WTC11 (cell line): ENCODE results near the gene SNX3. TPM values are rescaled to one million over a fixed set of nuclear protein-coding genes. Genes with fewer than 3 reads are reported as not detected.

Source experiments
- ATAC-seq: fragments of 200-7000 bp; cut with Tn5 transposase; 2 replicates; pipeline ENCODE4 v1.10.0; 2021; ENCODE audit warnings: mild to moderate bottlenecking, moderate library complexity
- CTCF ChIA-PET: fragments of 300-600 bp; sonication (Branson Sonifier 250); formaldehyde crosslinking; loops from one replicate; lab custom pipeline; 2021; ENCODE audit warnings: antibody characterized with exemption; lab: Charles Lee
- POLR2A ChIA-PET: fragments of 350-600 bp; sonication (Branson Sonifier 250); formaldehyde crosslinking; loops from one replicate; lab custom pipeline; 2021; ENCODE audit warnings: antibody characterized with exemption; lab: Charles Lee
- DNase-seq: peaks from one replicate; pipeline ENCODE4 v3.0.0; 2021; ENCODE audit warnings: low spot score
- H3K27ac Mint-ChIP-seq: 2 replicates; pipeline ENCODE4 v1.8.0; 2021; ENCODE audit warnings: mixed read lengths
- H3K27me3 Mint-ChIP-seq: 2 replicates; pipeline ENCODE4 v1.8.0; 2021; ENCODE audit warnings: low read depth, mild to moderate bottlenecking, moderate library complexity, mixed read lengths
- H3K36me3 Mint-ChIP-seq: 2 replicates; pipeline ENCODE4 v1.8.0; 2021; ENCODE audit warnings: mixed read lengths
- H3K4me1 Mint-ChIP-seq: 2 replicates; pipeline ENCODE4 v1.8.0; 2022; ENCODE audit warnings: mixed read lengths
- H3K4me3 Mint-ChIP-seq: 2 replicates; pipeline ENCODE4 v1.8.0; 2021; ENCODE audit warnings: mild to moderate bottlenecking, moderate library complexity, mixed read lengths
- H3K9me3 Mint-ChIP-seq: 2 replicates; pipeline ENCODE4 v1.8.0; 2021; ENCODE audit warnings: mixed read lengths
- AR ChIP-seq: fragments of 250-450 bp; sonication (Bioruptor Pico); IDR thresholded peaks from 2 replicates; pipeline ENCODE4 v1.9.0; 2021; ENCODE audit warnings: mild to moderate bottlenecking
- CDX4 ChIP-seq: fragments of 250-450 bp; sonication (Bioruptor Pico); IDR thresholded peaks from 2 replicates; pipeline ENCODE4 v1.9.0; 2021; ENCODE audit warnings: moderate library complexity, mild to moderate bottlenecking, inconsistent platforms, borderline replicate concordance
- ERG ChIP-seq: fragments of 250-450 bp; sonication (Bioruptor Pico); IDR thresholded peaks from 2 replicates; pipeline ENCODE4 v1.8.0; 2021; ENCODE audit warnings: mild to moderate bottlenecking
- ETV6 ChIP-seq: sonication (generic); formaldehyde crosslinking; IDR thresholded peaks from 2 replicates; pipeline ENCODE4 v1.8.1; 2022; ENCODE audit warnings: mild to moderate bottlenecking, missing genetic modification reagents
- NR2C2 ChIP-seq: sonication (generic); formaldehyde crosslinking; IDR thresholded peaks from 2 replicates; pipeline ENCODE4 v1.8.0; 2022; ENCODE audit warnings: mild to moderate bottlenecking, missing genetic modification reagents
- RELA ChIP-seq: sonication (generic); formaldehyde crosslinking; IDR thresholded peaks from 2 replicates; pipeline ENCODE4 v1.8.1; 2022; ENCODE audit warnings: missing genetic modification reagents, mild to moderate bottlenecking, borderline replicate concordance
- ZNF138 ChIP-seq: sonication (generic); formaldehyde crosslinking; conservative IDR thresholded peaks from 2 replicates; pipeline ENCODE4 v1.8.1; 2022; ENCODE audit warnings: mild to moderate bottlenecking, moderate library complexity, missing genetic modification reagents
- ZNF396 ChIP-seq: fragments of 250-450 bp; sonication (Bioruptor Pico); IDR thresholded peaks from 2 replicates; pipeline ENCODE4 v1.8.0; 2021; ENCODE audit warnings: mild to moderate bottlenecking, moderate library complexity, borderline replicate concordance
- total RNA-seq: library from RNA; stranded (reverse); gene quantifications from 3 replicates; pipeline ENCODE4 v1.2.3, GENCODE V29; 2021
- TF ChIP-seq, protein P1 (sequence below): fragments of 250-450 bp; sonication (Bioruptor Pico); IDR thresholded peaks from 2 replicates; pipeline ENCODE4 v1.9.0; 2021; ENCODE audit warnings: mild to moderate bottlenecking
- TF ChIP-seq, protein P2 (sequence below): sonication (generic); formaldehyde crosslinking; conservative IDR thresholded peaks from 2 replicates; pipeline ENCODE4 v1.8.1; 2022; ENCODE audit warnings: mild to moderate bottlenecking, missing genetic modification reagents
- TF ChIP-seq, protein P3 (sequence below): sonication (generic); formaldehyde crosslinking; IDR thresholded peaks from 2 replicates; pipeline ENCODE4 v1.8.1; 2023; ENCODE audit warnings: mild to moderate bottlenecking, missing genetic modification reagents
- TF ChIP-seq, protein P4 (sequence below): sonication (generic); formaldehyde crosslinking; IDR thresholded peaks from 2 replicates; pipeline ENCODE4 v1.8.1; 2022; ENCODE audit warnings: missing genetic modification reagents, borderline replicate concordance
- TF ChIP-seq, protein P5 (sequence below): sonication (generic); formaldehyde crosslinking; IDR thresholded peaks from 2 replicates; pipeline ENCODE4 v1.8.0; 2022; ENCODE audit warnings: missing genetic modification reagents
- TF ChIP-seq, protein P6 (sequence below): sonication (generic); formaldehyde crosslinking; IDR thresholded peaks from 2 replicates; pipeline ENCODE4 v1.8.1; 2023; ENCODE audit warnings: mild to moderate bottlenecking, missing genetic modification reagents

Gene SNX3
- total RNA-seq, 1 experiment from 2014 or later = 66.1 TPM

DNA sequence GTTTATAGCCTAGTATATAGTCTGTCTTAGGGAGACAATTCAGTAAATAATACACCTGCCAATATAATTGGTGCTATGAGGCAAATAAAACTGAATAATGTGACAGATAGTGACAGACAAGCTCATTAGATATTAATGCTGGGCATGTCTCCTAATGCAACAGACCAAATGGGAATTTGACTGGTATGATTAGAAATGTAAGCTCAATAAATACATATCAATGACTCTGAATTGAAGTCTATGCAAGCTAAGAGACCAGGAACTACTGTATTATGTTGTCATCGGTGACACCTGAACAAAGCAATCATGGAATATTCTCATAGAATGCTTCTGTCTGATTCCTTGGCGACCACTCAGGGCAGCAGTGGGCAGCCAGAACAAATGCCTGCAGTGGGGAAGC, 2.5 kb upstream of the SNX3 start:
- no peaks in the 10 kb centered on the region for H3K36me3 Mint-ChIP-seq
- H3K4me3 Mint-ChIP-seq = no peak overlapping the region
- POLR2A ChIA-PET = no interaction called here
- ATAC-seq = no peak
- no peaks in the 10 kb centered on the region for H3K27me3 Mint-ChIP-seq
- peaks cover 4% of the 10 kb centered on the region for H3K4me1 Mint-ChIP-seq
- TF ChIP-seq ZNF396 (CRISPR knock-in tag) (no peak), CDX4 (CRISPR knock-in tag) (no peak), NR2C2 (CRISPR knock-in tag) (no peak), AR (CRISPR knock-in tag) (no peak), ERG (no peak), ETV6 (CRISPR knock-in tag) (no peak), RELA (no peak)
- TF ChIP-seq, protein P1, sequence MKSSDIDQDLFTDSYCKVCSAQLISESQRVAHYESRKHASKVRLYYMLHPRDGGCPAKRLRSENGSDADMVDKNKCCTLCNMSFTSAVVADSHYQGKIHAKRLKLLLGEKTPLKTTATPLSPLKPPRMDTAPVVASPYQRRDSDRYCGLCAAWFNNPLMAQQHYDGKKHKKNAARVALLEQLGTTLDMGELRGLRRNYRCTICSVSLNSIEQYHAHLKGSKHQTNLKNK (CRISPR knock-in tag) = no peak
- TF ChIP-seq, protein P2, sequence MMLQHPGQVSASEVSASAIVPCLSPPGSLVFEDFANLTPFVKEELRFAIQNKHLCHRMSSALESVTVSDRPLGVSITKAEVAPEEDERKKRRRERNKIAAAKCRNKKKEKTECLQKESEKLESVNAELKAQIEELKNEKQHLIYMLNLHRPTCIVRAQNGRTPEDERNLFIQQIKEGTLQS (CRISPR knock-in tag) = no peak
- TF ChIP-seq, protein P3, sequence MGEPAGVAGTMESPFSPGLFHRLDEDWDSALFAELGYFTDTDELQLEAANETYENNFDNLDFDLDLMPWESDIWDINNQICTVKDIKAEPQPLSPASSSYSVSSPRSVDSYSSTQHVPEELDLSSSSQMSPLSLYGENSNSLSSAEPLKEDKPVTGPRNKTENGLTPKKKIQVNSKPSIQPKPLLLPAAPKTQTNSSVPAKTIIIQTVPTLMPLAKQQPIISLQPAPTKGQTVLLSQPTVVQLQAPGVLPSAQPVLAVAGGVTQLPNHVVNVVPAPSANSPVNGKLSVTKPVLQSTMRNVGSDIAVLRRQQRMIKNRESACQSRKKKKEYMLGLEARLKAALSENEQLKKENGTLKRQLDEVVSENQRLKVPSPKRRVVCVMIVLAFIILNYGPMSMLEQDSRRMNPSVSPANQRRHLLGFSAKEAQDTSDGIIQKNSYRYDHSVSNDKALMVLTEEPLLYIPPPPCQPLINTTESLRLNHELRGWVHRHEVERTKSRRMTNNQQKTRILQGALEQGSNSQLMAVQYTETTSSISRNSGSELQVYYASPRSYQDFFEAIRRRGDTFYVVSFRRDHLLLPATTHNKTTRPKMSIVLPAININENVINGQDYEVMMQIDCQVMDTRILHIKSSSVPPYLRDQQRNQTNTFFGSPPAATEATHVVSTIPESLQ (CRISPR knock-in tag) = no peak
- TF ChIP-seq, protein P4, sequence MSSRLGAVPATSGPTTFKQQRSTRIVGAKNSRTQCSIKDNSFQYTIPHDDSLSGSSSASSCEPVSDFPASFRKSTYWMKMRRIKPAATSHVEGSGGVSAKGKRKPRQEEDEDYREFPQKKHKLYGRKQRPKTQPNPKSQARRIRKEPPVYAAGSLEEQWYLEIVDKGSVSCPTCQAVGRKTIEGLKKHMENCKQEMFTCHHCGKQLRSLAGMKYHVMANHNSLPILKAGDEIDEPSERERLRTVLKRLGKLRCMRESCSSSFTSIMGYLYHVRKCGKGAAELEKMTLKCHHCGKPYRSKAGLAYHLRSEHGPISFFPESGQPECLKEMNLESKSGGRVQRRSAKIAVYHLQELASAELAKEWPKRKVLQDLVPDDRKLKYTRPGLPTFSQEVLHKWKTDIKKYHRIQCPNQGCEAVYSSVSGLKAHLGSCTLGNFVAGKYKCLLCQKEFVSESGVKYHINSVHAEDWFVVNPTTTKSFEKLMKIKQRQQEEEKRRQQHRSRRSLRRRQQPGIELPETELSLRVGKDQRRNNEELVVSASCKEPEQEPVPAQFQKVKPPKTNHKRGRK (CRISPR knock-in tag) = no peak
- TF ChIP-seq, all 79 proteins: peak for 0
- Mint-ChIP-seq H3K27ac (no peak overlapping the region), H3K9me3 (no peaks in the 10 kb centered on the region)
- no peak for DNase-seq
- CTCF ChIA-PET = no interaction called here

DNA sequence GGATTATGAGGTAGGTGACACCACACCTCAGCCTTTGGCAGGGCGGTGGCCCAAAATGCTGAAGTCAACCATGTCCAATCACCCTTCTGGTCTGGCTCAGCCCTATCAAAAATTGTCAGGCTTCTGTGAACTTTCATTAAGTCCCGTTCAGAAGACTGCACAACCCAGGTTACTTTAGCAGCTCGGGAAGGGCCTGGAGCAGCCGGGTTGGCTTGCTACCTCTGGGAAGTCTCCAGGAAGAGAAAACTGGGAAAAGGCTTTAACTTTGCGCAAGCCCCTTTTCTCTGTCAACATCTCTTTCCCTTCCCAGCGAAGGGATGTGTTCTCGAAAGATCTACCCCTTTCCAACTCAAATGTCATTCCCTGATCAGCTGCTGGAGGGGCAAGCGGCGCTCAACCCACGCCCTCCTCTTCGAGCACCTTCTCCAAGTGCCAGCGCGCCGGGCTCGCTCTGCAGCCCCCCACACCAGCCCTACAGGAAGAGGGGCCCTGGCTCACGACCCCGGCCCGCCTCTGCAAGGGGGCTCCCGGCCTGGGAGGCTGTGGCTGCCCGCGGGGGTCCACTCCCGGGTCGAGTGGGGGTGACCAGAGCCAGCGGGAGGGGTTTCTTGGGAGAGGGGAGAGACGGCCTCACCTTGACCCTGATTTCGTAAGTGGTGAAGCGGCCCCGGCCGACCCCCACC, 573 bp downstream of the SNX3 start:
- POLR2A ChIA-PET = interaction anchor here (0.9 to 1.9 kb wide), 5 partner anchors 9 to 91 kb away, joined by 3 to 11 read pairs (median 3); partner anchors contain the start of gene AFG1L

More for the DNA sequence above, 573 bp downstream of the SNX3 start:
- DNase-seq (peak; percentile 45), ATAC-seq (peak; percentile 15)
- CTCF ChIA-PET = interaction anchor here (1.0 to 2.0 kb wide), 4 partner anchors 12 to 233 kb away, joined by 3 to 9 read pairs (median 8); no protein-coding TSS in a partner anchor
- Mint-ChIP-seq H3K4me3 (peak overlapping the region; percentile 92), H3K27ac (peak overlapping the region; percentile 57; the same call in 1 of the 2 replicates), H3K4me1 (peaks cover 4% of the 10 kb centered on the region), H3K36me3 (no peaks in the 10 kb centered on the region), H3K27me3 (no peaks in the 10 kb centered on the region), H3K9me3 (no peaks in the 10 kb centered on the region)
- TF ChIP-seq, protein P5, sequence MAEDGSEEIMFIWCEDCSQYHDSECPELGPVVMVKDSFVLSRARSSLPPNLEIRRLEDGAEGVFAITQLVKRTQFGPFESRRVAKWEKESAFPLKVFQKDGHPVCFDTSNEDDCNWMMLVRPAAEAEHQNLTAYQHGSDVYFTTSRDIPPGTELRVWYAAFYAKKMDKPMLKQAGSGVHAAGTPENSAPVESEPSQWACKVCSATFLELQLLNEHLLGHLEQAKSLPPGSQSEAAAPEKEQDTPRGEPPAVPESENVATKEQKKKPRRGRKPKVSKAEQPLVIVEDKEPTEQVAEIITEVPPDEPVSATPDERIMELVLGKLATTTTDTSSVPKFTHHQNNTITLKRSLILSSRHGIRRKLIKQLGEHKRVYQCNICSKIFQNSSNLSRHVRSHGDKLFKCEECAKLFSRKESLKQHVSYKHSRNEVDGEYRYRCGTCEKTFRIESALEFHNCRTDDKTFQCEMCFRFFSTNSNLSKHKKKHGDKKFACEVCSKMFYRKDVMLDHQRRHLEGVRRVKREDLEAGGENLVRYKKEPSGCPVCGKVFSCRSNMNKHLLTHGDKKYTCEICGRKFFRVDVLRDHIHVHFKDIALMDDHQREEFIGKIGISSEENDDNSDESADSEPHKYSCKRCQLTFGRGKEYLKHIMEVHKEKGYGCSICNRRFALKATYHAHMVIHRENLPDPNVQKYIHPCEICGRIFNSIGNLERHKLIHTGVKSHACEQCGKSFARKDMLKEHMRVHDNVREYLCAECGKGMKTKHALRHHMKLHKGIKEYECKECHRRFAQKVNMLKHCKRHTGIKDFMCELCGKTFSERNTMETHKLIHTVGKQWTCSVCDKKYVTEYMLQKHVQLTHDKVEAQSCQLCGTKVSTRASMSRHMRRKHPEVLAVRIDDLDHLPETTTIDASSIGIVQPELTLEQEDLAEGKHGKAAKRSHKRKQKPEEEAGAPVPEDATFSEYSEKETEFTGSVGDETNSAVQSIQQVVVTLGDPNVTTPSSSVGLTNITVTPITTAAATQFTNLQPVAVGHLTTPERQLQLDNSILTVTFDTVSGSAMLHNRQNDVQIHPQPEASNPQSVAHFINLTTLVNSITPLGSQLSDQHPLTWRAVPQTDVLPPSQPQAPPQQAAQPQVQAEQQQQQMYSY (CRISPR knock-in tag) = no peak
- TF ChIP-seq ZNF138 (CRISPR knock-in tag) = 0 out of 2 replicates have a peak, but pooled peaks have one; percentile 23
- TF ChIP-seq, protein P6, sequence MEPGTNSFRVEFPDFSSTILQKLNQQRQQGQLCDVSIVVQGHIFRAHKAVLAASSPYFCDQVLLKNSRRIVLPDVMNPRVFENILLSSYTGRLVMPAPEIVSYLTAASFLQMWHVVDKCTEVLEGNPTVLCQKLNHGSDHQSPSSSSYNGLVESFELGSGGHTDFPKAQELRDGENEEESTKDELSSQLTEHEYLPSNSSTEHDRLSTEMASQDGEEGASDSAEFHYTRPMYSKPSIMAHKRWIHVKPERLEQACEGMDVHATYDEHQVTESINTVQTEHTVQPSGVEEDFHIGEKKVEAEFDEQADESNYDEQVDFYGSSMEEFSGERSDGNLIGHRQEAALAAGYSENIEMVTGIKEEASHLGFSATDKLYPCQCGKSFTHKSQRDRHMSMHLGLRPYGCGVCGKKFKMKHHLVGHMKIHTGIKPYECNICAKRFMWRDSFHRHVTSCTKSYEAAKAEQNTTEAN (CRISPR knock-in tag) = 0 out of 2 replicates have a peak, but pooled peaks have one; percentile 17
